K562 treated with DMSO at 1 percent for 12 hours (cell line): ENCODE measurements around the gene VSTM2L. TPM values are rescaled to one million over a fixed set of nuclear protein-coding genes. Genes with fewer than 3 reads are reported as not detected.

Experiments used
- total RNA-seq: library from RNA; unstranded; fragments of 300-600 nt; gene quantifications from 2 replicates; pipeline ENCODE4 v1.2.3, GENCODE V29; 2022; ENCODE audit not compliant: insufficient read depth

Gene VSTM2L, protein sequence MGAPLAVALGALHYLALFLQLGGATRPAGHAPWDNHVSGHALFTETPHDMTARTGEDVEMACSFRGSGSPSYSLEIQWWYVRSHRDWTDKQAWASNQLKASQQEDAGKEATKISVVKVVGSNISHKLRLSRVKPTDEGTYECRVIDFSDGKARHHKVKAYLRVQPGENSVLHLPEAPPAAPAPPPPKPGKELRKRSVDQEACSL
- not detected in 2 replicates for total RNA-seq

DNA sequence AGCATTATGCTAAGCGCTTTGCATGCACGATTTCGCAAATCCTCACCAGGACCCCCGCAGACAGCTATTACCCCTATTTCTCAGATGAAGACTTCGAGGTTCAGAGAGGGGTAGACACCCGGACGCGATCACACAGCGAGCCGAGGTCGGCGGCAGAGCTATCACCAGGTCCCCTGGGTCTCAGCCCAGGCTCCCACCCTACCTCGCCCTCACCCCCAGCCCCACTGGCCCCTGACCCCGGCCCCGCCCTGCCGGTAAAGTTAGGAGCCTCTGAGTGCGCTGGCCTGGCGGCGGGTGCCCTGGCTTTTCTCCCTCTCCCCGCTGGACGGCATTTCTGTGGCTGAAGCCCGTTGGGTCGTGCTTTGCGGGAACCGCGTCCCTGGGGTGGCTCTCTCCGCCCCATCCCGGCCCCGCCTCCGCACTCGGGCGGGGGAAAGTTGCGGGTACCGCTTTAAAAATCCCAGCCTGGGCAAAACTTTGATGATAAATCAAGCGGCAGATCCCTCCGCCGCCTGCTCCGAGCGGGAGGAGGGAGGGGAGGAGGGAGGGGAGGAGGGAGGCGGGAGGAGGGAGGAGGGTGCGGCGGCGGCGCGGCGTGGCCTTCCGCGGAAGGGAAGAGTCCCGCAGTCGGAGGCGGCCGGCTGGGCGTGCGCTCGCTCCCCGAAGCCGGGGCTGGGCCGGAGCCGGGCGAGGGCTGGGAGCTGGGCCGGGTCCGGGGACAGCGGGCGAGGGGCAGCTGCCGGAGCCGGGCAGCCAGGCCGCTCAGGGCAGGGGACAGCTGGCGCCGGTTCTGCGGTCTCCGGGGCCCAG lies at the start of gene VSTM2L:
TSS of gene VSTM2L (plus strand) at position 624 of the 810 bp plus-strand sequence. CDS start 224 bp downstream, outside the sequence.

Other genes starting within 250 kb of the VSTM2L start
- 50.4 and 52.1 TPM in 2 replicates for gene CTNNBL1, start 209.1 kb upstream of the VSTM2L start, total RNA-seq
- 11.5 and 33.2 TPM in 2 replicates for gene TTI1, start 130.3 kb downstream of the VSTM2L start, total RNA-seq
- 11.4 and 25.5 TPM in 2 replicates for gene RPRD1B, start 130.6 kb downstream of the VSTM2L start, total RNA-seq